DND-41 (cell line): ENCODE data around the gene ADORA2A.

Experiments
- CTCF ChIP-seq: IDR thresholded peaks from 2 replicates; pipeline ENCODE4 v1.5.1; 2012; ENCODE audit warnings: borderline replicate concordance, low read length, moderate library complexity, mild to moderate bottlenecking; ENCODE audit not compliant: poor library complexity, severe bottlenecking; ENCODE audit errors: extremely low read depth
- EZH2 ChIP-seq: IDR thresholded peaks from 3 replicates; pipeline ENCODE4 v1.6.1; 2012; ENCODE audit warnings: borderline replicate concordance, low read depth, mild to moderate bottlenecking, moderate library complexity, low read length, inconsistent platforms; ENCODE audit not compliant: severe bottlenecking

DNA sequence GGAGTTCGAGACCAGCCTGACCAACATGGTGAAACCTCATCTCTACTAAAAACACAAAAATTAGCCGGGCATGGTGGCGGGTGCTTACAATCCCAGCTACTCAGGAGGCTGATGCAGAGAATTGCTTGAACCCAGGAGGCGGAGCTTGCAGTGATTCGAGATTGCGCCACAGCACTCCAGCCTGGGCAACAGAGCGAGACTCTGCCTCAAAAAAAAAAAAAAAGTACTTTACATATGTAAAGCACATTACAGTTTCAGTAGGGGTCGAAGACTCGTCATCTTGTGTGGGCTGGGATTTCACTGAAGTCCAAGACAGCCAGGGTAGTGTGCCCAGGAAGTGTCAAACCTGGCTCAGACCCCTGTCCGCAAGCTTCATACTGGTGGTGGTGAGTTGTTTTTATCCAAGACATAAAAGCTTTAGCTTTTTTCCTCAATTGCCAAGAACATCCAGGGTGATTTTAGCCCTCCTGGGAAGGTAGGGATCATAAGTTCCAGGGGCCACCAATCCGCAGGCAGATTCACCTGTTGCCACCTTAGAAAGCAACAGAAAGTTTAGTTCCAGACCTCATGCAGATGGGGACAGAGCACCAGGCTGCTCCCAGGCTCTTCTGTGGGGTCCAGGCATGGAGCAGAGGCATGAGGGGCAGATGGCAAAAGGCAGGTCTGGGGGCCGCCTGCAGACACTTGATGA, 21.6 kb upstream of the ADORA2A start:
- TF ChIP-seq CTCF (no peak), EZH2 (no peak)
